K562 (cell line): ENCODE results near the gene ACADVL. TPM values are rescaled to one million over a fixed set of nuclear protein-coding genes. Genes with fewer than 3 reads are reported as not detected.

Experiments used
- ATAC-seq: fragments of 200-7000 bp; cut with Tn5 transposase; 3 replicates; pipeline ENCODE4 v1.9.1; 2020; ENCODE audit warnings: moderate library complexity
- BruUV-seq: library from RNA; stranded (reverse); fragments of 400-500 nt; replicated peaks from 2 replicates; lab custom pipeline; 2021; lab: Mats Ljungman, UMichigan
- CTCF ChIA-PET: fragments of 300-600 bp; formaldehyde crosslinking; extraction: SDS; loops from one replicate; lab custom pipeline; 2021; ENCODE audit warnings: low intra/inter-chr PET ratio; lab: Yijun Ruan, JAX
- POLR2A ChIA-PET: fragments of 300-600, 350-650 bp; sonication (Branson Sonifier 250); formaldehyde crosslinking; extraction: SDS; loops from one replicate; lab custom pipeline; 2021; ENCODE audit warnings: antibody characterized with exemption, inconsistent platforms; lab: Yijun Ruan, JAX
- DNase-seq, 4 experiments: peaks; one replicate each; pipeline versions ENCODE4 v3.0.0 to v3.0.0-alpha.2; 2011 to 2018; ENCODE audit warnings: low spot score in 3 of 4, mixed read lengths in 3 of 4; ENCODE audit errors: extremely low read depth in 1 of 4
- FAIRE-seq: peaks from 2 replicates; lab custom pipeline; 2011; peaks lifted over from hg19 to GRCh38; lab: Jason Lieb, UNC
- H2AFZ ChIP-seq: 2 replicates; pipeline ENCODE4 v1.6.0; 2011; ENCODE audit warnings: low read depth, low read length, control low read depth, inconsistent platforms
- H3K27ac ChIP-seq: fragments of 200-600 bp; 3 replicates; pipeline ENCODE4 v1.8.0; 2011; ENCODE audit warnings: low read depth, mild to moderate bottlenecking, control low read depth, inconsistent platforms, low read length, moderate library complexity, mixed read lengths; ENCODE audit errors: extremely low read depth
- H3K27me3 ChIP-seq, 2 experiments: fragments of 300-600 bp in 1 of 2; 2 replicates in 1 of 2; 3 replicates in 1 of 2; pipeline versions ENCODE4 v1.6.0 to v1.8.0; 2011; ENCODE audit warnings: inconsistent platforms in 2 of 2, low read length in 2 of 2, mild to moderate bottlenecking in 1 of 2, mixed read lengths in 1 of 2, moderate library complexity in 1 of 2; ENCODE audit not compliant: control insufficient read depth in 2 of 2, insufficient read depth in 2 of 2
- H3K36me3 ChIP-seq: fragments of 300-600 bp; 3 replicates; pipeline ENCODE4 v1.8.0; 2011; ENCODE audit warnings: mild to moderate bottlenecking, low read length, inconsistent platforms; ENCODE audit not compliant: control insufficient read depth, insufficient read depth
- H3K4me1 ChIP-seq, 2 experiments: fragments of 200-600 bp in 1 of 2; replicated peaks in 1 of 2; 2 replicates in 1 of 2; 3 replicates in 1 of 2; pipeline versions ENCODE4 v1.5.1 to v1.8.0; 2011; ENCODE audit warnings: inconsistent platforms in 2 of 2, low read length in 2 of 2, mild to moderate bottlenecking in 1 of 2, mixed read lengths in 1 of 2, moderate library complexity in 1 of 2; ENCODE audit not compliant: control insufficient read depth in 2 of 2, insufficient read depth in 2 of 2
- H3K4me2 ChIP-seq: 2 replicates; pipeline ENCODE4 v1.6.1; 2011; ENCODE audit warnings: low read length, control low read depth, inconsistent platforms, mixed read lengths; ENCODE audit not compliant: insufficient read depth
- H3K4me3 ChIP-seq: fragments of 200-600 bp; sonication (generic), shearing (Covaris generic); 2 replicates; pipeline ENCODE4 v1.5.1; 2016; ENCODE audit warnings: control low read depth, inconsistent platforms
- H3K79me2 ChIP-seq: fragments of 200-600 bp; 3 replicates; pipeline ENCODE4 v1.8.0; 2011; ENCODE audit warnings: low read length, inconsistent platforms; ENCODE audit not compliant: control insufficient read depth, insufficient read depth
- H3K9ac ChIP-seq, 2 experiments: 2 replicates each; pipeline versions ENCODE4 v1.6.0 to v1.6.1; 2011; ENCODE audit warnings: low read depth in 2 of 2, low read length in 2 of 2, control low read depth in 1 of 2, inconsistent platforms in 1 of 2, mild to moderate bottlenecking in 1 of 2, mixed read lengths in 1 of 2; ENCODE audit not compliant: insufficient read depth in 1 of 2
- H3K9me1 ChIP-seq: one replicate; pipeline ENCODE4 v1.6.0; 2011; ENCODE audit warnings: inconsistent platforms, mild to moderate bottlenecking, low read length, moderate library complexity; ENCODE audit not compliant: control insufficient read depth, insufficient read depth
- H3K9me3 ChIP-seq: replicated peaks from 2 replicates; pipeline ENCODE4 v1.5.1; 2011; ENCODE audit warnings: low read depth, low read length, inconsistent platforms; ENCODE audit not compliant: control insufficient read depth, insufficient read depth
- H4K20me1 ChIP-seq: replicated peaks from 2 replicates; pipeline ENCODE4 v1.6.1; 2011; ENCODE audit warnings: low read length, inconsistent platforms, mixed read lengths; ENCODE audit not compliant: control insufficient read depth, insufficient read depth
- CEBPG ChIP-seq, 3 experiments: fragments of 200-800 bp in 1 of 3; sonication (Bioruptor generic) in 1 of 3; sonication (generic) in 1 of 3; formaldehyde crosslinking in 1 of 3; IDR thresholded peaks in 2 of 3; conservative IDR thresholded peaks in 1 of 3; 2 replicates each; pipeline versions ENCODE4 v1.6.1 to v1.8.0; 2016 to 2022; ENCODE audit warnings: missing compliant biosample characterization in 2 of 3, missing genetic modification characterization in 2 of 3, mild to moderate bottlenecking in 1 of 3, missing genetic modification reagents in 1 of 3
- ESRRB ChIP-seq: fragments of 250-450 bp; sonication (Bioruptor Pico); IDR thresholded peaks from 2 replicates; pipeline ENCODE4 v1.5.0; 2020; ENCODE audit warnings: mild to moderate bottlenecking, moderate library complexity, borderline replicate concordance
- KLF6 ChIP-seq: fragments of 250-450 bp; sonication (Bioruptor Pico); IDR thresholded peaks from 2 replicates; pipeline ENCODE4 v1.4.0; 2020; ENCODE audit warnings: mild to moderate bottlenecking, moderate library complexity, borderline replicate concordance
- MTA3 ChIP-seq: fragments of 450-650 bp; formaldehyde crosslinking; IDR thresholded peaks from 2 replicates; pipeline ENCODE4 v1.6.1; 2017; ENCODE audit warnings: mild to moderate bottlenecking, borderline replicate concordance
- POLR2A ChIP-seq: fragments of 450-650 bp; conservative IDR thresholded peaks from 2 replicates; pipeline ENCODE4 v1.6.1; 2016
- PREB ChIP-seq: sonication (generic); formaldehyde crosslinking; IDR thresholded peaks from 2 replicates; pipeline ENCODE4 v1.8.1; 2023; ENCODE audit warnings: mild to moderate bottlenecking, missing genetic modification reagents
- PRPF4 ChIP-seq: fragments of 200-400 bp; formaldehyde crosslinking; IDR thresholded peaks from one replicate; pipeline ENCODE4 v1.6.1; 2017; ENCODE audit warnings: low read length, low read depth, mild to moderate bottlenecking; ENCODE audit not compliant: insufficient read depth, poor library complexity, severe bottlenecking
- TFE3 ChIP-seq: fragments of 450-650 bp; formaldehyde crosslinking; IDR thresholded peaks from 2 replicates; pipeline ENCODE4 v1.4.0; 2020; ENCODE audit warnings: mild to moderate bottlenecking, mixed read lengths
- ZBTB1 ChIP-seq: sonication (generic); formaldehyde crosslinking; IDR thresholded peaks from 2 replicates; pipeline ENCODE4 v1.8.1; 2023; ENCODE audit warnings: missing genetic modification reagents, low read depth, mild to moderate bottlenecking, borderline replicate concordance
- ZNF165 ChIP-seq: fragments of 250-450 bp; sonication (Bioruptor Pico); IDR thresholded peaks from 2 replicates; pipeline ENCODE4 v1.4.0; 2020; ENCODE audit warnings: borderline replicate concordance
- WGBS: fragments of 100-300 bp; shearing (Covaris generic); methylation state at CpG from one replicate; pipeline ENCODE4 v1.1.6; 2016; ENCODE audit warnings: low coverage, mixed read lengths; ENCODE audit not compliant: insufficient coverage; ENCODE audit errors: missing lambda C conversion rate; 5-methylcytosine and 5-hydroxymethylcytosine counted together
- in situ Hi-C: fragments of 300-500 bp; cut with MboI; formaldehyde crosslinking; loops from 4 replicates; pipeline ENCODE4 v1.15.0; 2018; ENCODE audit warnings: inconsistent platforms, mixed read lengths
- intact Hi-C: fragments of 100-400 bp; cut with micrococcal nuclease; formaldehyde crosslinking; loops from 2 replicates; pipeline ENCODE4 v1.14.2; 2022
- polyA plus RNA-seq, 8 experiments: library from polyadenylated mRNA; depleted of rRNA in 4 of 8; stranded (reverse) in 5 of 8; unstranded in 3 of 8; fragments of >200 nt; fragmentation: Nextera tagmentation in 2 of 8; fragmentation: Illumina TruSeq in 1 of 8; extraction: Ambion mirVana in 2 of 8; extraction: Trizol in 1 of 8; gene quantifications; 2 replicates each; pipeline versions ENCODE4 v1.2.1 to v1.2.3, GENCODE V29; 2011 to 2014; ENCODE audit warnings: inconsistent platforms in 1 of 8, missing spikeins in 1 of 8
- total RNA-seq, 7 experiments: library from RNA; depleted of rRNA in 6 of 7; stranded (reverse); fragments of >200 nt in 6 of 7; fragmentation: Illumina TruSeq in 2 of 7; extraction: Trizol in 2 of 7; gene quantifications; 2 replicates each; pipeline versions ENCODE4 v1.2.1 to v1.2.3, GENCODE V29; 2011 to 2021; ENCODE audit warnings: low replicate concordance in 1 of 7
- TF ChIP-seq, protein P1 (sequence below): fragments of 250-450 bp; sonication (Bioruptor Pico); IDR thresholded peaks from 2 replicates; pipeline ENCODE4 v1.5.0; 2021; ENCODE audit warnings: mild to moderate bottlenecking, borderline replicate concordance

ACADVL gene
- total and polyA plus RNA-seq, 9 of the 15 experiments (the other 6 are each of a cell fraction or from before 2014, with no cell fraction given): 25.5 to 449 (median 214) TPM

DNA sequence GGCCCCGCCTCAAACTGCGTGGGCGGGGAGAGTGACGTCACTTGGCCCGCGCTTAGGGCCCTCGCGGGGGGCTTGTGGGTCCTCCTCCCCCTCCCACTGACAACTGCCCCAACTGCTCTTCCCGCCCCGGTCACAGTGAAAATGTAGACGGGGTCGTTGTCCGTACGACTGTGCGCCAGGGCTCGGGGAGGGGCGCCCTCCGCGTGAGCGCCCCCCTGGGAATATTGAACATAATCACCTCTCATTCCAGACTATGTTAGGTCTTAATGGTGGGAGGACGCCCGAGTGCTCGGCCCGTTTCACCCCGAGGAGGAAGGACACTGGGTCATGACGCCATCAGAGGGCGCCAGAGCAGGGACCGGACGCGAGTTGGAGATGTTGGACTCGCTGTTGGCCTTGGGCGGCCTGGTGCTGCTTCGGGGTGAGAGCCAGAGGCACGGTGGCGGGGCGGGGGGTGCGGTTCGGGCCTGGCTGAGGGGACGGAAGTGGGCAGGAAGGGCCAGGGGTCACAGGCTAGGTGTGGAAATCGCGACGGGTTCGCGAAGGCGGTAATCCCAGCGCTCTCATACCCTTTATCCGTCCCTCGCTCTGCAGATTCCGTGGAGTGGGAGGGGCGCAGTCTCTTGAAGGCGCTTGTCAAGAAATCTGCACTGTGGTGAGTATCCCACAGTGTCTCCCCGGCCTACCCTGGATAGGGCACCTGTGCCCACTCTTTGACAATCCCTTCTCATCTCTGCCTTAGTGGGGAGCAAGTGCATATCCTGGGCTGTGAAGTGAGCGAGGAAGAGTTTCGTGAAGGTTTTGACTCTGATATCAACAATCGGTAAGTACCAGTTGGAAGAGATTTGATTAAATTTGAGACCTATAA is 32.7 kb downstream of the ACADVL start, which contains the start of gene ELP5 (continued):
- TF ChIP-seq, protein P1, sequence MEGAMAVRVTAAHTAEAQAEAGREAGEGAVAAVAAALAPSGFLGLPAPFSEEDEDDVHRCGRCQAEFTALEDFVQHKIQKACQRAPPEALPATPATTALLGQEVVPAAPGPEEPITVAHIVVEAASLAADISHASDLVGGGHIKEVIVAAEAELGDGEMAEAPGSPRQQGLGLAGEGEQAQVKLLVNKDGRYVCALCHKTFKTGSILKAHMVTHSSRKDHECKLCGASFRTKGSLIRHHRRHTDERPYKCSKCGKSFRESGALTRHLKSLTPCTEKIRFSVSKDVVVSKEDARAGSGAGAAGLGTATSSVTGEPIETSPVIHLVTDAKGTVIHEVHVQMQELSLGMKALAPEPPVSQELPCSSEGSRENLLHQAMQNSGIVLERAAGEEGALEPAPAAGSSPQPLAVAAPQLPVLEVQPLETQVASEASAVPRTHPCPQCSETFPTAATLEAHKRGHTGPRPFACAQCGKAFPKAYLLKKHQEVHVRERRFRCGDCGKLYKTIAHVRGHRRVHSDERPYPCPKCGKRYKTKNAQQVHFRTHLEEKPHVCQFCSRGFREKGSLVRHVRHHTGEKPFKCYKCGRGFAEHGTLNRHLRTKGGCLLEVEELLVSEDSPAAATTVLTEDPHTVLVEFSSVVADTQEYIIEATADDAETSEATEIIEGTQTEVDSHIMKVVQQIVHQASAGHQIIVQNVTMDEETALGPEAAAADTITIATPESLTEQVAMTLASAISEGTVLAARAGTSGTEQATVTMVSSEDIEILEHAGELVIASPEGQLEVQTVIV: no peak
- peak; percentile 54; the same call in 1 of the 2 replicates for TF ChIP-seq MTA3
- no peak for TF ChIP-seq KLF6 (CRISPR knock-in tag)
- no peak for TF ChIP-seq ZNF165 (CRISPR knock-in tag)

DNA sequence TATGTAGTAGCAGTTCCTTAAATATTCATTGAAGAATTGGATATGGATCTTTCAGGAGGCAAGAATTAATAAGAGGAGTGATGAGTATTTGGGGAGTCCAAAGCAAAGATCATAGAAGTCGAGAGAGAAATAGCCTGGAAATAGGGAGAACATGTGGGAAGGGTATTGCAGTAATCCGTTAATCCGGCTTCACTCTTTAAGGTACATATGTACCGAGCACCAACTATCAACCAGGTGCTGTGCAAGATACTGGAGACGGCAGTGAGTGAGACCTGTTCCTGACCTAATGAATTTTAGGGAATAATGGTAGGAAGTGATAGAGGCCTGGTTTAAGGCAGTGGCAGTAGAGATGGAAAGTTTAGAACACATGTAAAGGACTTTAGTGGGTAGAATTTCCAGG is 33.3 kb downstream of the ACADVL start:
- Histone ChIP-seq H3K79me2 (peaks cover 51% of the 10 kb centered on the region), H3K4me2 (peak overlapping the region; percentile 98), H3K27me3 (no peaks in the 10 kb centered on the region), H3K36me3 (peaks cover 51% of the 10 kb centered on the region; the same call in 2 of the 3 replicates), H3K27ac (peak overlapping the region; percentile 96), H3K9ac (peak overlapping the region; percentile 94 to 98; a peak in 3 of 4 replicates), H3K4me3 (peak overlapping the region; percentile 95), H2AFZ (no peak overlapping the region; the same call in 1 of the 2 replicates), H3K4me1 (peaks cover 13 to 19% of the 10 kb centered on the region in 2 experiments; a peak in 4 of 5 replicates), H3K9me1 (no peaks in the 10 kb centered on the region), H4K20me1 (no peaks in the 10 kb centered on the region), H3K9me3 (no peaks in the 10 kb centered on the region)
- intact Hi-C loops: loop anchor here (2.0 kb wide), 1 partner anchor 14 kb away; the partner anchor contains the start of gene PHF23
- POLR2A ChIA-PET: no interaction called here
- no peak for DNase-seq
- WGBS: 0% methylated on average over 4 of the region's 5 CpGs
- in situ Hi-C loops: no loop called here
- no TSS peak for BruUV-seq
- FAIRE-seq: no peak
- CTCF ChIA-PET: no interaction called here
- no peak for ATAC-seq
- no peak for TF ChIP-seq ESRRB (CRISPR knock-in tag)
- no peak for TF ChIP-seq TFE3
- no peak for TF ChIP-seq PREB (CRISPR knock-in tag)
- no peak for TF ChIP-seq CEBPG (CRISPR knock-in tag; IDR thresholded peaks at IDR 0.05)
- TF ChIP-seq CEBPG (tag; conservative IDR thresholded peaks at IDR 0.05 in 1 of 2, IDR thresholded peaks at IDR 0.05 in 1 of 2): no peak
- TF ChIP-seq POLR2A: no peak
- TF ChIP-seq ZBTB1: no peak
- no peak for TF ChIP-seq PRPF4
